WERI-Rb-1 (cell line): ENCODE measurements around the gene ARID3A.
A peak's percentile ranks its signal among the peaks of the same experiment; 100 is the strongest.

Experiments
- DNase-seq: peaks from one replicate; pipeline ENCODE4 v3.0.0-alpha.2; 2020
- H3K27ac ChIP-seq: fragments of 250-450 bp; sonication (Bioruptor Pico); 2 replicates; pipeline ENCODE4 v1.5.1; 2020; ENCODE audit warnings: mild to moderate bottlenecking, moderate library complexity
- H3K27me3 ChIP-seq: fragments of 250-450 bp; sonication (Bioruptor Pico); 2 replicates; pipeline ENCODE4 v1.5.1; 2021; ENCODE audit warnings: mild to moderate bottlenecking, low read depth, moderate library complexity; ENCODE audit not compliant: insufficient read depth, severe bottlenecking
- H3K36me3 ChIP-seq: fragments of 250-450 bp; sonication (Bioruptor Pico); 2 replicates; pipeline ENCODE4 v1.5.1; 2020; ENCODE audit warnings: mild to moderate bottlenecking, moderate library complexity
- H3K4me3 ChIP-seq: 2 replicates; pipeline ENCODE4 v1.5.1; 2011; ENCODE audit warnings: low read depth, mild to moderate bottlenecking, control low read depth, low read length
- H3K9me3 ChIP-seq: fragments of 250-450 bp; sonication (Bioruptor Pico); 2 replicates; pipeline ENCODE4 v1.5.1; 2021; ENCODE audit warnings: mild to moderate bottlenecking, moderate library complexity; ENCODE audit not compliant: severe bottlenecking
- CTCF ChIP-seq: IDR thresholded peaks from 2 replicates; pipeline ENCODE4 v1.5.1; 2011; ENCODE audit warnings: low read depth, mild to moderate bottlenecking, control low read depth, inconsistent platforms, low read length

Gene ARID3A

GRCh38 chr19:1017115-1017905, 91.5 kb downstream of the ARID3A start:
- no peak for DNase-seq
- Histone ChIP-seq H3K4me3 (no peak overlapping the region), H3K27ac (no peak overlapping the region), H3K36me3 (peaks cover 40% of the 10 kb centered on the region), H3K9me3 (no peaks in the 10 kb centered on the region), H3K27me3 (no peaks in the 10 kb centered on the region)
- TF ChIP-seq CTCF: no peak

- H3K27ac ChIP-seq: no peak overlapping the region
- TF ChIP-seq CTCF: no peak
- peaks cover 36% of the 10 kb centered on the region for H3K36me3 ChIP-seq
- no peaks in the 10 kb centered on the region for H3K9me3 ChIP-seq
- DNase-seq: no peak
- H3K27me3 ChIP-seq: no peaks in the 10 kb centered on the region
- no peak overlapping the region for H3K4me3 ChIP-seq
Measured at GRCh38 chr19:1017906-1018305, 92.1 kb downstream of the ARID3A start.

- Histone ChIP-seq H3K4me3 (no peak overlapping the region), H3K27me3 (no peaks in the 10 kb centered on the region), H3K9me3 (no peaks in the 10 kb centered on the region), H3K27ac (no peak overlapping the region), H3K36me3 (peaks cover 31% of the 10 kb centered on the region)
- TF ChIP-seq CTCF: no peak
- DNase-seq: no peak
Measured at GRCh38 chr19:1018393-1018792, 92.6 kb downstream of the ARID3A start.

GRCh38 chr19:1018932-1019615, 93.2 kb downstream of the ARID3A start:
- Histone ChIP-seq H3K36me3 (peaks cover 28% of the 10 kb centered on the region), H3K4me3 (no peak overlapping the region), H3K9me3 (no peaks in the 10 kb centered on the region), H3K27ac (no peak overlapping the region), H3K27me3 (no peaks in the 10 kb centered on the region)
- no peak for TF ChIP-seq CTCF
- DNase-seq: no peak

- no peak for DNase-seq
- Histone ChIP-seq H3K27me3 (no peaks in the 10 kb centered on the region), H3K36me3 (peaks cover 24% of the 10 kb centered on the region), H3K27ac (no peak overlapping the region), H3K4me3 (peak overlapping the region; percentile 69), H3K9me3 (no peaks in the 10 kb centered on the region)
- TF ChIP-seq CTCF: no peak
Measured at GRCh38 chr19:1019616-1019961, 93.8 kb downstream of the ARID3A start.
